ENCODE results near the gene SULT6B1.
"Not testable (repeated sequence)": the region's sequence is repeated elsewhere in the genome, so short reads cannot be mapped to it uniquely, and the experiment has no call there.

The SULT6B1 gene

GRCh38 chr2:37188570-37188969, at the start of gene SULT6B1:
Gene SULT6B1, minus strand, starts transcription at chr2:37188670. Its CDS starts 30 bp downstream, at chr2:37188640.
- DNase-seq: no peak

GRCh38 chr2:37232131-37232933, 43.9 kb upstream of the SULT6B1 start:
- DNase-seq: no peak

GRCh38 chr2:37231241-37232130, 43.0 kb upstream of the SULT6B1 start, which contains the start of the genes CEBPZ and NDUFAF7:
Gene CEBPZ, minus strand, starts transcription at chr2:37231596. Its CDS starts 29 bp downstream, at chr2:37231567.
Gene NDUFAF7, plus strand, starts transcription at chr2:37231658. Its CDS starts 48 bp downstream, at chr2:37231706.
- DNase-seq: peak; percentile 84

- DNase-seq: peak; percentile 2
Observed at GRCh38 chr2:37230581-37230980, 42.1 kb upstream of the SULT6B1 start.

- DNase-seq: no peak
Observed at GRCh38 chr2:37228788-37229187, 40.3 kb upstream of the SULT6B1 start.

GRCh38 chr2:37226863-37227262, 38.4 kb upstream of the SULT6B1 start:
- DNase-seq: no peak

- DNase-seq: not testable (repeated sequence)
Observed at GRCh38 chr2:37225129-37225528, 36.7 kb upstream of the SULT6B1 start.

GRCh38 chr2:37224063-37224462, 35.6 kb upstream of the SULT6B1 start:
- no peak for DNase-seq

- DNase-seq: no peak
Observed at GRCh38 chr2:37223131-37223530, 34.7 kb upstream of the SULT6B1 start.

- no peak for DNase-seq
Observed at GRCh38 chr2:37219046-37219445, 30.6 kb upstream of the SULT6B1 start.

- no peak for DNase-seq
Observed at GRCh38 chr2:37215250-37215649, 26.8 kb upstream of the SULT6B1 start.

GRCh38 chr2:37211939-37212338, 23.5 kb upstream of the SULT6B1 start:
- no peak for DNase-seq

- no peak for DNase-seq
Observed at GRCh38 chr2:37211212-37211611, 22.7 kb upstream of the SULT6B1 start.

GRCh38 chr2:37206760-37207159, 18.3 kb upstream of the SULT6B1 start:
- not testable (repeated sequence) for DNase-seq

- DNase-seq: no peak
Observed at GRCh38 chr2:37205689-37206341, 17.3 kb upstream of the SULT6B1 start.

- not testable (repeated sequence) for DNase-seq
Observed at GRCh38 chr2:37205071-37205661, 16.7 kb upstream of the SULT6B1 start.

GRCh38 chr2:37203708-37204107, 15.2 kb upstream of the SULT6B1 start:
- no peak for DNase-seq

- DNase-seq: no peak
Observed at GRCh38 chr2:37201766-37202165, 13.3 kb upstream of the SULT6B1 start.

- DNase-seq: no peak
Observed at GRCh38 chr2:37201208-37201607, 12.7 kb upstream of the SULT6B1 start.

GRCh38 chr2:37198681-37199065, 10.2 kb upstream of the SULT6B1 start:
- no peak for DNase-seq

GRCh38 chr2:37196320-37197195, 8.1 kb upstream of the SULT6B1 start, which contains the start of gene CEBPZOS:
Gene CEBPZOS, plus strand, starts transcription at chr2:37196496. Its CDS starts 3,209 bp downstream, at chr2:37199705.
- peak; percentile 62 for DNase-seq
